ENCODE data around the gene NT5C2. TPM values are rescaled to one million over a fixed set of nuclear protein-coding genes. Genes with fewer than 3 reads are reported as not detected.
"Not testable (repeated sequence)": the region's sequence is repeated elsewhere in the genome, so short reads cannot be mapped to it uniquely, and the experiment has no call there.

Gene NT5C2
- total RNA-seq, 1 donor from 2014 or later, result 86.4 TPM

- not testable (repeated sequence) for FAIRE-seq; DNase-seq (ENCODE audit: low spot score in 2 of 2)
Observed at GRCh38 chr10:103067099-103067477, 126.0 kb downstream of the NT5C2 start.

- FAIRE-seq (no peak), DNase-seq (ENCODE audit: low spot score in 2 of 2) (no peak)
Observed at GRCh38 chr10:103066141-103067098, 126.7 kb downstream of the NT5C2 start.

- FAIRE-seq, result no peak
- DNase-seq (ENCODE audit: low spot score in 2 of 2), result no peak
Observed at GRCh38 chr10:103064956-103065355, 128.1 kb downstream of the NT5C2 start.

GRCh38 chr10:103062854-103063590 is 130.1 kb downstream of the NT5C2 start:
- DNase-seq (ENCODE audit: low spot score in 2 of 2) (no peak), FAIRE-seq (no peak)

GRCh38 chr10:103060575-103060974 is 132.5 kb downstream of the NT5C2 start:
- FAIRE-seq, result no peak

GRCh38 chr10:103058034-103058433 is 135.0 kb downstream of the NT5C2 start:
- no peak for FAIRE-seq
- DNase-seq (ENCODE audit: low spot score in 2 of 2), result no peak

More at GRCh38 chr10:103060575-103060974, 132.5 kb downstream of the NT5C2 start:
- no peak for DNase-seq (ENCODE audit: low spot score in 2 of 2)

- DNase-seq (ENCODE audit: low spot score in 2 of 2) (no peak), FAIRE-seq (no peak)
Observed at GRCh38 chr10:103055105-103055504, 138.0 kb downstream of the NT5C2 start.

- no peak for FAIRE-seq
- no peak for DNase-seq (ENCODE audit: low spot score in 2 of 2)
Observed at GRCh38 chr10:103054621-103055020, 138.5 kb downstream of the NT5C2 start.

- no peak for FAIRE-seq
- DNase-seq (ENCODE audit: low spot score in 2 of 2), result peak in 1 of 2 donors; percentile 35
Observed at GRCh38 chr10:103053659-103054581, 139.2 kb downstream of the NT5C2 start.

GRCh38 chr10:103049237-103049636 is 143.8 kb downstream of the NT5C2 start:
- no peak for FAIRE-seq

GRCh38 chr10:103047381-103047780 is 145.7 kb downstream of the NT5C2 start:
- FAIRE-seq (no peak), DNase-seq (ENCODE audit: low spot score in 2 of 2) (no peak)

More at GRCh38 chr10:103049237-103049636, 143.8 kb downstream of the NT5C2 start:
- DNase-seq (ENCODE audit: low spot score in 2 of 2), result no peak

GRCh38 chr10:103045961-103046360 is 147.1 kb downstream of the NT5C2 start:
- DNase-seq (ENCODE audit: low spot score in 2 of 2) (no peak), FAIRE-seq (no peak)

- FAIRE-seq (no peak), DNase-seq (ENCODE audit: low spot score in 2 of 2) (no peak)
Observed at GRCh38 chr10:103044942-103045489, 148.1 kb downstream of the NT5C2 start.

- no peak for FAIRE-seq
- no peak for DNase-seq (ENCODE audit: low spot score in 2 of 2)
Observed at GRCh38 chr10:103042908-103043307, 150.2 kb downstream of the NT5C2 start.

- DNase-seq (ENCODE audit: low spot score in 2 of 2) (no peak), FAIRE-seq (no peak)
Observed at GRCh38 chr10:103042129-103042528, 150.9 kb downstream of the NT5C2 start.

GRCh38 chr10:103041391-103041790 is 151.7 kb downstream of the NT5C2 start:
- FAIRE-seq, result no peak

GRCh38 chr10:103040418-103040817 is 152.7 kb downstream of the NT5C2 start:
- DNase-seq (ENCODE audit: low spot score in 2 of 2), result no peak
- no peak for FAIRE-seq

More at GRCh38 chr10:103041391-103041790, 151.7 kb downstream of the NT5C2 start:
- no peak for DNase-seq (ENCODE audit: low spot score in 2 of 2)

GRCh38 chr10:103038570-103038969 is 154.5 kb downstream of the NT5C2 start:
- no peak for DNase-seq (ENCODE audit: low spot score in 2 of 2)
- FAIRE-seq, result no peak
